Erythroblast (primary cell): ENCODE results near the gene OR51E2.

ENCODE experiments used
- GATA1 ChIP-seq: IDR thresholded peaks from 2 replicates; pipeline ENCODE4 v1.6.1; 2011; ENCODE audit warnings: low read depth, mild to moderate bottlenecking, control low read depth, low read length, moderate library complexity
- POLR2A ChIP-seq: IDR thresholded peaks from 2 replicates; pipeline ENCODE4 v1.6.1; 2011; ENCODE audit warnings: mild to moderate bottlenecking, low read length

DNA sequence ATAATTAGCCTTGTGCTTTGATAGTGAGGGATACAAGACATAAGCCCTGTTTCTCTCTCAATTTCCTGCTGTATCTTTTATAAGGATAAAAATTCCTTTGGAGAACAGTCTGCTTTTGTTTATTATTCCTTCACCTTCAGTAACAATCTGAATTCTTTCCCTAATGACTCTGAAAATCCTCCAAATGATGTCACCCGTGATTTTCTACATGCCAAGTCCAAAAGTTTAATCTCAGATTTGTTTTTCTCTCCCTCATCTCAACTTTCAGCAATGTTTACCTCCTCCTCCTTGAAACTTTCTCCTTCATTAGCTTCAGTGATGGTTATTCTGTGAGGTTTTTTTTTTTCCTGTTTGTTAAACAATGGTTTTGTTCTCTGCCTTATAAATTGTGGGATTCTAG, 2.2 kb downstream of the OR51E2 start:
- TF ChIP-seq POLR2A: no peak
- no peak for TF ChIP-seq GATA1
